ACC112 (cell line): ENCODE results near the gene TMED8.

Experiments
- H2AFZ ChIP-seq: fragments of 200-600 bp; sonication (generic); one replicate; pipeline ENCODE4 v1.6.0; 2017; ENCODE audit warnings: antibody characterized with exemption, low read length; ENCODE audit not compliant: unreplicated experiment
- H3K27ac ChIP-seq: fragments of 200-600 bp; sonication (generic); 2 replicates; pipeline ENCODE4 v1.5.1; 2014; ENCODE audit warnings: low read depth, mild to moderate bottlenecking, antibody characterized with exemption, low read length, moderate library complexity
- H3K27me3 ChIP-seq: fragments of 200-600 bp; sonication (generic); 2 replicates; pipeline ENCODE4 v1.6.1; 2014; ENCODE audit warnings: mild to moderate bottlenecking, antibody characterized with exemption, low read length, moderate library complexity, mixed read lengths; ENCODE audit not compliant: insufficient read depth
- H3K36me3 ChIP-seq: fragments of 200-600 bp; sonication (generic); 2 replicates; pipeline ENCODE4 v1.6.1; 2016; ENCODE audit warnings: mild to moderate bottlenecking, antibody characterized with exemption, low read length, moderate library complexity, mixed read lengths; ENCODE audit not compliant: insufficient read depth
- H3K4me1 ChIP-seq: fragments of 200-600 bp; sonication (generic); one replicate; pipeline ENCODE4 v1.6.1; 2016; ENCODE audit warnings: low read length, mixed read lengths; ENCODE audit not compliant: insufficient read depth, unreplicated experiment, control insufficient read depth
- H3K4me3 ChIP-seq: fragments of 200-600 bp; sonication (generic); 2 replicates; pipeline ENCODE4 v1.5.1; 2014; ENCODE audit warnings: mild to moderate bottlenecking, low read depth, low read length
- H3K79me2 ChIP-seq: fragments of 200-600 bp; sonication (generic); one replicate; pipeline ENCODE4 v1.6.0; 2016; ENCODE audit warnings: low read length; ENCODE audit not compliant: control insufficient read depth, unreplicated experiment, insufficient read depth

TMED8 gene

GRCh38 chr14:77314043-77314442 lies 62.9 kb downstream of the TMED8 start:
- H3K4me3 ChIP-seq: no peak overlapping the region
- no peaks in the 10 kb centered on the region for H3K36me3 ChIP-seq
- no peak overlapping the region for H2AFZ ChIP-seq
- H3K79me2 ChIP-seq: peaks cover 17% of the 10 kb centered on the region
- H3K27ac ChIP-seq: 0 out of 2 replicates have a peak overlapping the region, but pooled peaks have one; percentile 10
- peaks cover 11% of the 10 kb centered on the region for H3K4me1 ChIP-seq
- no peaks in the 10 kb centered on the region for H3K27me3 ChIP-seq

- Histone ChIP-seq H3K36me3 (no peaks in the 10 kb centered on the region), H3K79me2 (peaks cover 12% of the 10 kb centered on the region), H3K4me3 (no peak overlapping the region), H2AFZ (no peak overlapping the region), H3K27me3 (no peaks in the 10 kb centered on the region), H3K4me1 (peaks cover 11% of the 10 kb centered on the region), H3K27ac (no peak overlapping the region)
These were observed 63.5 kb downstream of the TMED8 start for GRCh38 chr14:77313371-77313770.

- H2AFZ ChIP-seq: no peak overlapping the region
- peaks cover 23% of the 10 kb centered on the region for H3K4me1 ChIP-seq
- peaks cover 3% of the 10 kb centered on the region for H3K79me2 ChIP-seq
- H3K4me3 ChIP-seq: no peak overlapping the region
- H3K27me3 ChIP-seq: no peaks in the 10 kb centered on the region
- no peak overlapping the region for H3K27ac ChIP-seq
- no peaks in the 10 kb centered on the region for H3K36me3 ChIP-seq
These were observed 65.7 kb downstream of the TMED8 start for GRCh38 chr14:77311217-77311616.

- no peak overlapping the region for H3K27ac ChIP-seq
These were observed 66.9 kb downstream of the TMED8 start for GRCh38 chr14:77310026-77310425.

GRCh38 chr14:77309131-77309530 lies 67.8 kb downstream of the TMED8 start:
- Histone ChIP-seq H3K27me3 (no peaks in the 10 kb centered on the region), H3K4me3 (no peak overlapping the region), H3K79me2 (no peaks in the 10 kb centered on the region), H3K27ac (no peak overlapping the region), H3K4me1 (peaks cover 23% of the 10 kb centered on the region), H2AFZ (no peak overlapping the region), H3K36me3 (peaks cover 6% of the 10 kb centered on the region; the same call in 1 of the 2 replicates)

More at GRCh38 chr14:77310026-77310425, 66.9 kb downstream of the TMED8 start:
- peaks cover 23% of the 10 kb centered on the region for H3K4me1 ChIP-seq
- H2AFZ ChIP-seq: no peak overlapping the region
- H3K4me3 ChIP-seq: no peak overlapping the region
- no peaks in the 10 kb centered on the region for H3K27me3 ChIP-seq
- peaks cover 6% of the 10 kb centered on the region; the same call in 1 of the 2 replicates for H3K36me3 ChIP-seq
- no peaks in the 10 kb centered on the region for H3K79me2 ChIP-seq

- no peak overlapping the region for H3K4me3 ChIP-seq
- H3K4me1 ChIP-seq: peaks cover 39% of the 10 kb centered on the region
- no peak overlapping the region for H3K27ac ChIP-seq
- H3K36me3 ChIP-seq: peaks cover 6% of the 10 kb centered on the region; the same call in 1 of the 2 replicates
- H3K27me3 ChIP-seq: no peaks in the 10 kb centered on the region
- no peak overlapping the region for H2AFZ ChIP-seq
- no peaks in the 10 kb centered on the region for H3K79me2 ChIP-seq
These were observed 69.9 kb downstream of the TMED8 start for GRCh38 chr14:77306851-77307496.

DNA sequence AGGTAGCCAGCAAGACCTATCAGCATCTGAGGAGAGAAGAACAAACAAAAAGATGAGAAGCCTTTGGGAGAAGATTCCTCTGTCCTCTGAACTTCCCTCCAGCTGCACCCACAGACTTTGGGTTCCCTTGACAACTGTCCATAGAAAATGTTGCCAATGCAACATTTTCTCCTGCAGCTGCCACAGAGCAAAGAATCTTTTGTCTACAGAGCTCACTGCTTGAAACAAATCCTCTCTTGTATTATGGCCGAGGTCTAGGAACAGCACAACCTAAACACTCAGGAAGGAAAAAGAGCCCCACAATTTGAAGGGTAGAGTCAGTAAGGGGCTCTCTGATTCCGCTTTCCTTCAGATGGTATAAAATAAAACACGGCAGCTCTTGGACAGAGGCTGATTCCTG lies 70.5 kb downstream of the TMED8 start:
- H3K36me3 ChIP-seq: peaks cover 6% of the 10 kb centered on the region; the same call in 1 of the 2 replicates
- peaks cover 39% of the 10 kb centered on the region for H3K4me1 ChIP-seq
- H3K27me3 ChIP-seq: no peaks in the 10 kb centered on the region
- no peaks in the 10 kb centered on the region for H3K79me2 ChIP-seq
- no peak overlapping the region for H3K4me3 ChIP-seq
- no peak overlapping the region for H2AFZ ChIP-seq
- no peak overlapping the region for H3K27ac ChIP-seq

DNA sequence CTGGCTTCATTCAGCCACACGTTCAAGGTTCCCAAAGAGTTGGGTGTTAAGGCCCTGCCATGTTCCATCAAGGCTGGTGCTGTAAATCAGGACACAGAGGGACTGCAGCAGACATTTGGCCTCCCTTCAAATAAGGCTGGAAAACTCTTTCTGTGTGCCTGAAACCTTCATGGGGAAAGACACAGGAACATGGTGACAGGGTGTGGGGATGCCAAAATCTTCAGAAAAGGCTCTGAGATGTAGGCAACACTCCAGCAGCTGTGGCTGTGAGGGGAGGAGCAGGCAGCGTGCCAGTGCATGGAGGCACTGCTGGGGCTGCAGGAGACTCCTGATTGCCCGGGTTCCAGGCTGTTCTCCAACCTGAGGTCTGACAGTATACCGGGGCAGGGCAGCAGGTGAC lies 71.2 kb downstream of the TMED8 start:
- H3K79me2 ChIP-seq: no peaks in the 10 kb centered on the region
- H3K36me3 ChIP-seq: peaks cover 6% of the 10 kb centered on the region; the same call in 1 of the 2 replicates
- H3K27ac ChIP-seq: no peak overlapping the region
- H3K4me3 ChIP-seq: no peak overlapping the region
- no peaks in the 10 kb centered on the region for H3K27me3 ChIP-seq
- H2AFZ ChIP-seq: no peak overlapping the region
- peaks cover 39% of the 10 kb centered on the region for H3K4me1 ChIP-seq

GRCh38 chr14:77303417-77304156 lies 73.3 kb downstream of the TMED8 start:
- H3K27ac ChIP-seq: peak overlapping the region; percentile 90
- H3K4me3 ChIP-seq: peak overlapping the region; percentile 41; the same call in 1 of the 2 replicates
- peaks cover 39% of the 10 kb centered on the region for H3K4me1 ChIP-seq
- no peaks in the 10 kb centered on the region for H3K79me2 ChIP-seq
- H2AFZ ChIP-seq: no peak overlapping the region
- H3K36me3 ChIP-seq: peaks cover 6% of the 10 kb centered on the region; the same call in 1 of the 2 replicates
- H3K27me3 ChIP-seq: no peaks in the 10 kb centered on the region

- peaks cover 6% of the 10 kb centered on the region; the same call in 1 of the 2 replicates for H3K36me3 ChIP-seq
- H2AFZ ChIP-seq: no peak overlapping the region
- H3K27me3 ChIP-seq: no peaks in the 10 kb centered on the region
- peaks cover 39% of the 10 kb centered on the region for H3K4me1 ChIP-seq
- peak overlapping the region; percentile 41; the same call in 1 of the 2 replicates for H3K4me3 ChIP-seq
- no peaks in the 10 kb centered on the region for H3K79me2 ChIP-seq
- peak overlapping the region; percentile 90 for H3K27ac ChIP-seq
These were observed 74.0 kb downstream of the TMED8 start for GRCh38 chr14:77302926-77303325.
